GM23338 (cell line): ENCODE measurements around the gene ST3GAL6. TPM values are rescaled to one million over a fixed set of nuclear protein-coding genes. Genes with fewer than 3 reads are reported as not detected.

Source experiments
- CREB1 ChIP-seq: fragments of 250-450 bp; sonication (Bioruptor Pico); IDR thresholded peaks from 2 replicates; pipeline ENCODE4 v1.5.0; 2020; ENCODE audit warnings: low read depth, mild to moderate bottlenecking, moderate library complexity
- CTCF ChIP-seq, 2 experiments: fragments of 200-600 bp in 1 of 2; sonication (generic) in 1 of 2; conservative IDR thresholded peaks; 2 replicates each; pipeline versions ENCODE4 v1.5.1 to v1.6.1; 2016 to 2017; ENCODE audit warnings: antibody characterized with exemption in 2 of 2, low read depth in 2 of 2, mild to moderate bottlenecking in 2 of 2, moderate library complexity in 1 of 2
- ETS1 ChIP-seq: IDR thresholded peaks from 2 replicates; pipeline ENCODE4 v1.6.1; 2016; ENCODE audit warnings: antibody characterized with exemption
- EZH2phosphoT487 ChIP-seq: fragments of 200-600 bp; sonication (generic); IDR thresholded peaks from one replicate; pipeline ENCODE4 v1.8.1; 2018; ENCODE audit warnings: antibody characterized with exemption; ENCODE audit not compliant: unreplicated experiment
- NANOG ChIP-seq: IDR thresholded peaks from 2 replicates; pipeline ENCODE4 v1.6.1; 2016; ENCODE audit warnings: antibody characterized with exemption, borderline replicate concordance
- STAT1 ChIP-seq: IDR thresholded peaks from one replicate; pipeline ENCODE4 v1.6.1; 2016; ENCODE audit warnings: antibody characterized with exemption; ENCODE audit not compliant: unreplicated experiment
- ZNF114 ChIP-seq: fragments of 250-450 bp; sonication (Bioruptor Pico); IDR thresholded peaks from 2 replicates; pipeline ENCODE4 v1.5.0; 2020; ENCODE audit warnings: mild to moderate bottlenecking, moderate library complexity
- ZNF331 ChIP-seq: fragments of 250-450 bp; sonication (Bioruptor Pico); IDR thresholded peaks from 2 replicates; pipeline ENCODE4 v1.5.0; 2020; ENCODE audit warnings: low read depth, mild to moderate bottlenecking, moderate library complexity
- ZNF462 ChIP-seq: fragments of 250-450 bp; sonication (Bioruptor Pico); IDR thresholded peaks from 2 replicates; pipeline ENCODE4 v1.5.0; 2020; ENCODE audit warnings: mild to moderate bottlenecking, moderate library complexity
- polyA plus RNA-seq: library from polyadenylated mRNA; unstranded; fragments of >200 nt; fragmentation: Nextera tagmentation; extraction: Ambion mirVana; gene quantifications from 2 replicates; pipeline ENCODE4 v1.2.1, GENCODE V29; 2016
- total RNA-seq: library from RNA; depleted of rRNA; stranded (reverse); fragments of >200 nt; shearing (Covaris generic); gene quantifications from 2 replicates; pipeline ENCODE4 v1.2.3, GENCODE V29; 2014

The ST3GAL6 gene
- total and polyA plus RNA-seq, 2 experiments from 2014 or later: 4.7 to 8.1 TPM

GRCh38 chr3:98735296-98735695 is 27.8 kb upstream of the ST3GAL6 start (continued):
- TF ChIP-seq ZNF462 (no peak), STAT1 (no peak), CREB1 (CRISPR knock-in tag) (no peak), ETS1 (no peak), ZNF114 (CRISPR knock-in tag) (no peak), NANOG (no peak), ZNF331 (CRISPR knock-in tag) (no peak), EZH2phosphoT487 (no peak), CTCF (conservative IDR thresholded peaks at IDR 0.05; ENCODE audit: low read depth in 2 of 2) (no peak)
